IPS-NIHi11 (cell line): ENCODE data around the gene IRF8.
"Not testable (repeated sequence)": the region's sequence is repeated elsewhere in the genome, so short reads cannot be mapped to it uniquely, and the experiment has no call there.

Source experiments
- DNase-seq: peaks from one replicate; pipeline ENCODE4 v3.0.0; 2012; ENCODE audit warnings: mixed read lengths, low spot score

IRF8 gene

DNA sequence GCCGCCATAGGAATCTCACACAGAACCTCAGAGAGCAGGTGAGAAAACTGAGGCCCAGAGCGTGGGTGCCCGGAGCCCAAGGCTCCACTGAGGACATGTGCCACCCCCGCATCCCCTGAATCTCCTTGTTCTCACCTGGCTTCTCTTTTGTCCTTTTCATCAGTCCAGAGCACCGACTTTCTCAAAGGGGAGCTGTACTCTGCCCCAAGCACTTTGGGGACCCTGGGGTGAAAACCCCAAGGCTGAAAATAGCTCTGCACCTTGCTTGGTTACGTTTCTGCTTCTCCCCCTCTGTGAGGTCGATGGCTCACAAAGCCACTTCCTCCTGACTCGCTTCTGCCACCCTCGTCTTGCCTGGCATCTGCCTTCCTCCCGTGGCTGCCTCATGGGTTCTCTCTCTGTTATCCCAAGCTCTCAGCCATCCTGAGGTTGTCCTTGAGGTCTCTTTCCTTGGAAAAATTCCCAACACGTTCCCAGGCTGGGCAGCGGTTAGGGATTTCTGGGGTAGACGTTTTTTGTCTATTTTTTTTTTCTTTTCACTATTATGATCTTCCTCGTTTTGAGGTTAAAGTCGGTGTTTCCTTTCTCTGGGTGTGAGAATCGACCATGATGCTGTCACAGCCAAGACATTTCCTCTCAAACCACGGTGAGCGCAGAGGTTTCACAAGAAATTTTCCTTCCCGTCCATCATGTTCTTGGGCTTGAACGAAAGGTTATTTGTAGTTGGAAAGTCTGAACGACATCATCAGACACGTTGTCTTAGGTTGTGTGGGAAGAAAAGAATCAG, 37.2 kb downstream of the IRF8 start:
- no peak for DNase-seq

DNA sequence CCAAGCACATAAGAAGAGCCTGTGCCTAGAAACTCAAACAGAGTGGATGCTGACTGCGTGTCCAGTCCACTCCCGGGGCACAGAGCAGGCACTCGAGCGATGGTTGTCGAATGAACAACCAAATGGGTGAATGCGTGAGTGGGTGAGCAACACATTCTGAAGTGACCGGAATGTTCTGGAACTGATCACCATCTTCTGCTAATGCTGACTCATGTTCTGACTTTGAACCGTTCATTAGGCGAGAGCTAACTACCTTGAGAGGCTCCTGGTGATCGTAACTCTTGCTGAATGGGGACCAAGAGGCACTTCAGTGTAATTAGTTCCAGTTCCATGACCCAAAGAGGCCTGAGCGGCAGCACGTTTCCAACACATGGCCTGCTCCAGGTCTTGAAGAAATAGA, 37.9 kb downstream of the IRF8 start:
- DNase-seq: no peak

DNA sequence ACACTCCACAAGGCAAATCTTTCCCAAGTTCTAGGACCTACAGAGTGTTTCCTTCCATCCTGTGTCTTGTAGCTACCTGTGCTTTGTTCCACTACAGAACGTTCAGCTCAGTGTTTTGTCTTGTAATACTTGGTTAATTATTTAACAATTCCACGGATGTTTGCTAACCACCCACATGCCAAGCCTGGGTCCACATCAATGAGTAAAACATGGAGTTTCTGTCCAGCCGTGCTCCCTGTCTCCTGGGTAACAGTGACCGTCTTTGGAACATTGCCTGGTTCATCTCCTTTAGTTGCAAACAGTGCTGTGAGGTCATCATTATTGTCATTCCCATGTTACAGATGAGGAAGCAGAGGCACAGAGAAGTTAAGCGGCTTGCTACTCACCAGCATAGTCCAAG, 41.3 kb downstream of the IRF8 start:
- no peak for DNase-seq

GRCh38 chr16:85941863-85942644, 43.1 kb downstream of the IRF8 start:
- DNase-seq: no peak

GRCh38 chr16:85942659-85943058, 43.7 kb downstream of the IRF8 start:
- DNase-seq: not testable (repeated sequence)

DNA sequence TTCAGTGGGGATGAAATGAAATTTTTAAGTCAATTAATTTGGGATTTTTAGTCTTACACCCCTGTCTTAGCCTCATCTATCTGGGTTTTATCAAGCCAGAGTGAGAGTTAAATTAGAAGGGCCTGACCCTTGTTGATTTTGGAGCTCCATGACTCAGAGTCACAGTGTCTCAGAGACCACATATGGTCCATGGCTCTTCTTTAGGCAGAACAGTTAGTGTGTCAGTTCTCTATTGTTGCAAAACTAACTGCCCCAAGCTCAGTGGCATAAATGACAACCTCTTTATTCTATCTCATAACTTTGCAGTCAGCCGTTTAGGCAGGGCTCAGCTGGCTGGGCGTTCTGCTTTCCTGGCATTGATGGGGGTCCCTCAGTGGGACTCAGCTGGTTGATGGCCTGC, 44.7 kb downstream of the IRF8 start:
- no peak for DNase-seq

- DNase-seq: no peak
Observed at GRCh38 chr16:85944572-85945423, 45.8 kb downstream of the IRF8 start.

DNA sequence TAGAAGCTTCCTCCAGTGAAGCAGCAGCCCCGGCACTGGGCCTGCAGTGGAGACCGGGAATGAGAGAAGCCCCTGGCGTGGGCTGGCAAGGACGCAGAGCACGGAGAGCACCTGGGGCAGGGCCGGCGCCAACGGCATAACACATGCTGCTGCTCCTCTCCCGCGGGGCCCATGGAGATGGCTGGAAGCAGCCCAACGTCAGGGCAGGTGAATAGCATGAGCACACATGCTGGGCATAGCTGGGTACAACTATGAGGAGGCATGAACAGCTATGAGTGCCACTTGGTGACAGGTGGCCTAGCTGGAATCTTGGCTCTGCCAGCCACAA, 46.4 kb downstream of the IRF8 start:
- no peak for DNase-seq

DNA sequence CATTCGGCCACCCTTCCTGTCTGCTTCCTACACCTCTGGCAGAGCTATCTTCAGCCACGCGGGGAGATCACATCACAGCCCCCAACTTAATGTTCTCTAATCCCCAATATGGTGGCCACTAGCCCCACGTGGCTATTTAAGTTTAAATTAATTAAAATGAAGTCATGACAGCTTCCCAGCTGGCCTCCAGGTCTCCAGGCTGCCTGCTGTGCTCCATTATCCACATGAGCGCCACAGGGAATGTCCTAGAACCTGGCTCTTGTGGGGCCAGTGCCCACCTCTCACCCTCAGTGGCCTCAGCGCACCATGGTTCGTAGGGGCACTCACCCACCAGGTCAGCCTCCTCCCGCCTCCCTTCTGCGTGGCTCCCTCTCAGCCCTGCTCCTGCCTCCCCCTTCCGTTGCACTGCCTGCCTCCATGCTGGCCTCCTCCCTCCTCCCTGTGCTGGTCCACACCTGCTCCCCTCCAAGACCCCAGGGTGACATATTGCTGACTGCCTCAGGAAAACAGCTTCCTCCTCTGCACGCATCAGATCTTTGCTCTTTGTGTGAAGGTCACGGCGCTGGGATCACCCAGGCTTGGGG, 47.7 kb downstream of the IRF8 start:
- no peak for DNase-seq

DNA sequence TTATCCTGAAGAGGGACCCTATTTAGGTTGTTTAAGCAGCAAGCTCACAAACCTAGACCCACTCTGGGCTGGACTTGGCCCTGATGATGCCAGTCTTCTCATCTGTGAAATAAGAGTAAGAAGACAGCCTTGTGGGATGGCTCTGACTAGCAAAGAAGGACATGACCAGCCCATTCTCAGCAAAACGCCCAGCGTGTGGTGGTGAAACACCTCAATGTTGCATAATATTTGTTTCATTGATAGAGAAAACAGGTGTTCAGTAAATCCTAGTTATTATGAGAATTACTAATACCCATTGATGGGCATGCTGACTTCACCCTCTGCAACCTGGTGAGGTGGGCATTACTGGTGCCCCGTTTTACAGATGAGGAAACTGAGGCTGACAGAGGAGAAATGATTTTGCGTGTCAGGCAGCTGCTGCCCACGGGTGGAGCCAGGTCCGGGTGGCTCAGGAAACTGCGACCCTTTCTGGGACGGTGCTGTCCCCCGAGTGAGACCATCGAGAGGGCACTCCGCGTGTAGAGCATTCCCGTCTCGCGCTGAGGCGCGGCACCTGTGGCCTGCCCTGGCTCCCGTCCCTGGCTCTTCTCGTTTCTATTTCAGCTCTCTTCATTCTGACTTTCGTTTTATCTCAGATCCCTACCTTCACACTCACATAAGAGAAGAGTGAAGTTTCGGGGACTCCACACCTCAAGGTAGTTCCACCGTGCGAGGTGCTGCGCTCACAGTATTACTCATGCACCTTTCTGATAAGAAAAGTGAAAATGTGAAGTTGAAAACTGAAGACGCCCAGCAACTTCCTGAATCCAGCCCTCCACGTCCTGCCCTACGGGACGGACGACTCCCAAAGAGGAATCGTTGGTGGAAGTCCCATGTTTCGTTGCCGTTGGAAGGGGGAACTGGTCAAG, 48.5 kb downstream of the IRF8 start:
- no peak for DNase-seq

DNA sequence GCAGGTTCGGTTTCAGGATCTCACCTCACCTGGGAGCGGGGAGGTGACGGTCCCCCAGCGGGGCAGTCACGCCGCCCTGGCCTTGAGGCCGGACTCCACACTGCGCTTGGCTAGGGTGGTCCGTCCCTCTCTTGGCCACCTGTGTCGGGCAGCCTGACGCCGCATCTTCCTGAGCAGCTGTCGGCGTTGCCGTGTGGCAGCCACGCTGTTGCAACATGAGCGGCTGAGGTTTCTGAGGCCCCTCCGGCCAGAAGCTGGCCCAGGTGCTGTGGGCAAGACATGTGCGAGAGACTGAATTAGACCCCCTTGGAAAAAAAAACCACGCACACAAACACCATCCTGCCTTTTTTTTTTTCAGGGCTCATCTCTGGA, 49.2 kb downstream of the IRF8 start:
- DNase-seq: no peak

- DNase-seq: no peak
Observed at GRCh38 chr16:85948616-85949265, 49.8 kb downstream of the IRF8 start.

GRCh38 chr16:85950136-85950918, 51.4 kb downstream of the IRF8 start:
- DNase-seq: no peak

GRCh38 chr16:85952197-85952596, 53.2 kb downstream of the IRF8 start:
- no peak for DNase-seq

- no peak for DNase-seq
Observed at GRCh38 chr16:85952811-85953210, 53.8 kb downstream of the IRF8 start.

DNA sequence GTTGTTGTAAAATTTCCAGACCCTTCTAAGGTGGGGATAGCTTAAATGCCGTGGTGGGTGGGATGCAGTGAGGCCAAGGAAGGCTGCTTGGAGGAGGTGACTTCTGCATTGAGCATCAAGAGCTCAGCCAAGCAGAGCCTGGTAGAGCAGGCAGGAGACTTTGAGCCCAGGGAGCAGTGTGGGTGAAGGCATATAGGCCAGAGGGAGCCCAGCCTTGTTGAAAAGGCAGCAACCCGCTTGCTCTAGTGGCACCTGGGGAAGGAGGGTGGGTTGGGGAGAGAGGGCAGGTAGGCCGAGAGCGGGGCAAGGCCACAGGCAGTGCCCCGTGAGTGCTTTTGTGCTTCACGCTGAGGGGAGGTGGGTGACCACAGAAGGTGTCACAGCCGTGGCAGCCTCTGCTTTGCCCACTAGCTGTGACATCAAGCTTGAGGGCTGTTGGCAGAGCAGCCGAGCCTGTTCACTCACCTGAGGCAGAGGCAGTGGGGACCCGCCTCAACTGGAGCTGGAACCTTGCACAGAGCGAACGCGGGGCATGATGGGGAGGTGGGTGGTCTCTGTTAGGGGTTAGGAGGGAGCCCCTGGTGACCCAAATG, 56.1 kb downstream of the IRF8 start:
- DNase-seq: no peak

DNA sequence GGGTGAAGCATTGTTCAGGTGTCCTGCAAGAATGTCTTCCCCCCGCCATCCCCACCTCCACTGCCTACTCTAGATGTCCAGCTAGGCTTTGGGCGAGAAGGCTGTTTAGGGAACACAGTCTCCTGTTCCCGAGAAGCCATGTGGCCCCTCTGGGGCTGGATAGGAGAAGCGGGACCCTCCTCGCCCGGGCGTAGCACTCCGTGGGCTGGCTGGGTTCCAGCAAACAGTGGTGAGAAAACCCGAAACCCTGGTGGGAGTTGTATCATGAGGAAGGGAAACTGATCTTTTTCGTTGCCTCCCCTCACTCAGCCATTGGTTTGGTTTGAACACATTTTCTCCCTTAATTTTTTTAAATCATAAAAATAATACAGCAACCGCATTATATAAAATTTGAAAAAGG, 56.6 kb downstream of the IRF8 start:
- no peak for DNase-seq

GRCh38 chr16:85956426-85956825, 57.5 kb downstream of the IRF8 start:
- no peak for DNase-seq

- DNase-seq: no peak
Observed at GRCh38 chr16:85958731-85959130, 59.8 kb downstream of the IRF8 start.

DNA sequence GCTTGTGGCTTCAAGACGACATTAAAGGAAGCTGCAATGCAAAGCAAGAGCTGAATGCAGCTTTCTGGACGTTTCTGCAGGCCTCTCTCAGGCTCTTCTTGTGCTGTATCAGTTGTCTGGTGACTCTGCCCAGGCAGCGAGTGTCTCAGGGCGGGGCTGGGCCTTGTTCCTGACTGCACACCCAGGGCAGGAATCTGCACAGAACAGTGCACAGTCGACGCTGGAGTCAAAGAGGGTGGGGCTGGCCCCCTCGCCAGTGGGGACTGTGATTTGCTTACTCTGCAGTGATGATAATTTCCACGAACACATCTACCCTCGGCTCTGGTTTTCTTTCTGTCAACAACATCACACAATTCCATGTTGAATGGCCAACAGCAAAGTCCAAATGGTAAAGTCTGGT, 60.7 kb downstream of the IRF8 start:
- DNase-seq: no peak
